A549 (cell line): ENCODE measurements around the gene MLC1. TPM values are rescaled to one million over a fixed set of nuclear protein-coding genes. Genes with fewer than 3 reads are reported as not detected.
"Not testable (repeated sequence)": the region's sequence is repeated elsewhere in the genome, so short reads cannot be mapped to it uniquely, and the experiment has no call there.

Source experiments
- ATAC-seq, 2 experiments: fragments of 200-7000 bp in 1 of 2; fragments of >200 bp in 1 of 2; cut with Nextera tagmentation in 1 of 2; cut with Tn5 transposase in 1 of 2; 3 replicates each; pipeline versions ENCODE4 v1.8.0 to v1.9.1; 2018 to 2020; ENCODE audit warnings: mild to moderate bottlenecking in 1 of 2, moderate library complexity in 1 of 2
- CTCF ChIA-PET: fragments of 300-600 bp; sonication (Branson Sonifier 250); formaldehyde crosslinking; extraction: SDS; loops from one replicate; lab custom pipeline; 2021; ENCODE audit warnings: antibody characterized with exemption, inconsistent platforms; lab: Yijun Ruan, JAX
- POLR2A ChIA-PET: fragments of 350-600 bp; formaldehyde crosslinking; extraction: SDS; loops from one replicate; lab custom pipeline; 2021; ENCODE audit warnings: antibody characterized with exemption, inconsistent platforms; lab: Yijun Ruan, JAX
- DNase-seq, 2 experiments: peaks; one replicate each; pipeline versions ENCODE4 v3.0.0 to v3.0.0-alpha.2; 2011 to 2016; ENCODE audit warnings: low read depth in 1 of 2, low spot score in 1 of 2
- FAIRE-seq: peaks from 2 replicates; lab custom pipeline; 2011; peaks lifted over from hg19 to GRCh38; lab: Jason Lieb, UNC
- H3K27ac ChIP-seq, 2 experiments: fragments of >200 bp; sonication (Bioruptor Twin); formaldehyde crosslinking; 3 replicates each; pipeline ENCODE4 v1.5.1; 2016 to 2017
- H3K4me1 ChIP-seq: fragments of >200 bp; sonication (Bioruptor Twin); formaldehyde crosslinking; 3 replicates; pipeline ENCODE4 v1.6.1; 2016
- H3K4me2 ChIP-seq: fragments of >200 bp; sonication (Bioruptor Twin); formaldehyde crosslinking; 3 replicates; pipeline ENCODE4 v1.6.1; 2016
- H3K4me3 ChIP-seq: fragments of >200 bp; sonication (Bioruptor Twin); formaldehyde crosslinking; 3 replicates; pipeline ENCODE4 v1.5.1; 2016
- H3K9me3 ChIP-seq: fragments of >200 bp; sonication (Bioruptor Twin); formaldehyde crosslinking; 3 replicates; pipeline ENCODE4 v1.6.1; 2016
- CEBPB ChIP-seq, 2 experiments: fragments of >200 bp in 1 of 2; sonication (Bioruptor Twin) in 1 of 2; formaldehyde crosslinking in 1 of 2; IDR thresholded peaks; 2 replicates each; pipeline ENCODE4 v1.6.1; 2012 to 2016
- CHD4 ChIP-seq: fragments of 200-600 bp; sonication (generic); IDR thresholded peaks from 2 replicates; pipeline ENCODE4 v1.6.1; 2016; ENCODE audit warnings: antibody characterized with exemption, mild to moderate bottlenecking, borderline replicate concordance
- EHF ChIP-seq: fragments of 250-450 bp; sonication (Bioruptor Pico); IDR thresholded peaks from 2 replicates; pipeline ENCODE4 v1.5.0; 2020; ENCODE audit warnings: mild to moderate bottlenecking
- EHMT2 ChIP-seq: fragments of 200-600 bp; sonication (generic); IDR thresholded peaks from 2 replicates; pipeline ENCODE4 v1.6.1; 2016; ENCODE audit warnings: antibody characterized with exemption, low read depth, mild to moderate bottlenecking, moderate library complexity
- FOSL2 ChIP-seq, 2 experiments: fragments of 450-650 bp in 1 of 2; fragments of >200 bp in 1 of 2; sonication (Bioruptor Twin) in 1 of 2; formaldehyde crosslinking; IDR thresholded peaks; 2 replicates each; pipeline versions ENCODE4 v1.5.0 to v1.6.1; 2016 to 2020; ENCODE audit warnings: mild to moderate bottlenecking in 1 of 2, moderate library complexity in 1 of 2
- GATA3 ChIP-seq: IDR thresholded peaks from 2 replicates; pipeline ENCODE4 v1.6.1; 2012; ENCODE audit warnings: borderline replicate concordance
- HDAC2 ChIP-seq: fragments of 200-600 bp; sonication (generic); IDR thresholded peaks from 2 replicates; pipeline ENCODE4 v1.6.1; 2016
- HEYL ChIP-seq: fragments of 250-450 bp; sonication (Bioruptor Pico); IDR thresholded peaks from 2 replicates; pipeline ENCODE4 v1.8.0; 2021; ENCODE audit warnings: mild to moderate bottlenecking, moderate library complexity
- HOXA7 ChIP-seq: fragments of 250-450 bp; sonication (Bioruptor Pico); IDR thresholded peaks from 2 replicates; pipeline ENCODE4 v1.5.0; 2020; ENCODE audit warnings: mild to moderate bottlenecking, moderate library complexity
- HOXB5 ChIP-seq: fragments of 250-450 bp; sonication (Bioruptor Pico); IDR thresholded peaks from 2 replicates; pipeline ENCODE4 v1.5.0; 2020; ENCODE audit warnings: mild to moderate bottlenecking, moderate library complexity
- MAX ChIP-seq: IDR thresholded peaks from 2 replicates; pipeline ENCODE4 v1.6.1; 2012
- MAZ ChIP-seq: fragments of 150-350 bp; IDR thresholded peaks from 2 replicates; pipeline ENCODE4 v1.6.1; 2014; ENCODE audit warnings: antibody characterized with exemption, low read depth, low read length, borderline replicate concordance
- NFE2L2 ChIP-seq: fragments of 150-350 bp; conservative IDR thresholded peaks from 2 replicates; pipeline ENCODE4 v1.6.1; 2014; ENCODE audit warnings: low read length
- POLR2A ChIP-seq: IDR thresholded peaks from 2 replicates; pipeline ENCODE4 v1.6.1; 2012; ENCODE audit warnings: mild to moderate bottlenecking, low read length
- TFCP2L1 ChIP-seq: fragments of 250-450 bp; sonication (Bioruptor Pico); IDR thresholded peaks from 2 replicates; pipeline ENCODE4 v1.5.0; 2021; ENCODE audit warnings: mild to moderate bottlenecking
- TP53 ChIP-seq: fragments of 250-450 bp; sonication (Bioruptor Pico); IDR thresholded peaks from 2 replicates; pipeline ENCODE4 v1.5.0; 2021; ENCODE audit warnings: mild to moderate bottlenecking, moderate library complexity
- ZC3H11A ChIP-seq: fragments of 450-650 bp; IDR thresholded peaks from 2 replicates; pipeline ENCODE4 v1.6.1; 2014; ENCODE audit warnings: antibody characterized with exemption, mild to moderate bottlenecking
- ZNF302 ChIP-seq: fragments of 250-450 bp; sonication (Bioruptor Pico); IDR thresholded peaks from 2 replicates; pipeline ENCODE4 v1.9.0; 2021; ENCODE audit warnings: inconsistent platforms, mild to moderate bottlenecking, moderate library complexity
- ZSCAN20 ChIP-seq: fragments of 250-450 bp; sonication (Bioruptor Pico); IDR thresholded peaks from 2 replicates; pipeline ENCODE4 v1.8.0; 2022; ENCODE audit warnings: mild to moderate bottlenecking, moderate library complexity
- WGBS: methylation state at CpG from one replicate; pipeline ENCODE4 v1.1.6; 2017; ENCODE audit errors: missing lambda C conversion rate; 5-methylcytosine and 5-hydroxymethylcytosine counted together
- polyA plus RNA-seq, 4 experiments: library from polyadenylated mRNA; depleted of rRNA in 3 of 4; stranded (reverse); fragments of >200 nt; fragmentation: RNase III in 1 of 4; extraction: RNeasy Plus Mini Kit Qiagen cat#74134 plus additional on column Dnase treatment in 1 of 4; gene quantifications; 2 replicates in 3 of 4; 3 replicates in 1 of 4; pipeline ENCODE4 v1.2.3, GENCODE V29; 2011 to 2017
- TF ChIP-seq, protein P1 (sequence below): fragments of 450-650 bp; IDR thresholded peaks from 2 replicates; pipeline ENCODE4 v1.6.1; 2014; ENCODE audit warnings: antibody characterized with exemption
- TF ChIP-seq, protein P2 (sequence below): fragments of >200 bp; sonication (Bioruptor Twin); formaldehyde crosslinking; IDR thresholded peaks from 3 replicates; pipeline ENCODE4 v1.6.1; 2016

MLC1 gene
- polyA plus RNA-seq, 2 of the 4 experiments (the other 2 are of a cell fraction), result not detected

- DNase-seq (no peak), FAIRE-seq (no peak), ATAC-seq (no peak)
- no peak overlapping the region for H3K27ac ChIP-seq
- no peaks in the 10 kb centered on the region for H3K9me3 ChIP-seq
- CTCF ChIA-PET, result interaction anchor here (1.0 kb wide), 1 partner anchor 58 kb away, joined by 3 read pairs; no protein-coding TSS in a partner anchor
- H3K4me2 ChIP-seq, result no peak overlapping the region
- 69% methylated on average over 12 of the region's 12 CpGs for WGBS
- TF ChIP-seq HEYL (no peak), TP53 (no peak), GATA3 (no peak), HOXB5 (no peak), EHMT2 (no peak), CEBPB (IDR thresholded peaks at IDR 0.05) (no peak), MAZ (no peak), FOSL2 (IDR thresholded peaks at IDR 0.05) (no peak), FOSL2 (CRISPR knock-in tag; IDR thresholded peaks at IDR 0.05) (no peak), NFE2L2 (no peak), HDAC2 (no peak), ZC3H11A (no peak), CHD4 (no peak), ZNF302 (CRISPR knock-in tag) (no peak)
- TF ChIP-seq, protein P1, sequence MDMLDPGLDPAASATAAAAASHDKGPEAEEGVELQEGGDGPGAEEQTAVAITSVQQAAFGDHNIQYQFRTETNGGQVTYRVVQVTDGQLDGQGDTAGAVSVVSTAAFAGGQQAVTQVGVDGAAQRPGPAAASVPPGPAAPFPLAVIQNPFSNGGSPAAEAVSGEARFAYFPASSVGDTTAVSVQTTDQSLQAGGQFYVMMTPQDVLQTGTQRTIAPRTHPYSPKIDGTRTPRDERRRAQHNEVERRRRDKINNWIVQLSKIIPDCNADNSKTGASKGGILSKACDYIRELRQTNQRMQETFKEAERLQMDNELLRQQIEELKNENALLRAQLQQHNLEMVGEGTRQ, result no peak
- TF ChIP-seq, protein P2, sequence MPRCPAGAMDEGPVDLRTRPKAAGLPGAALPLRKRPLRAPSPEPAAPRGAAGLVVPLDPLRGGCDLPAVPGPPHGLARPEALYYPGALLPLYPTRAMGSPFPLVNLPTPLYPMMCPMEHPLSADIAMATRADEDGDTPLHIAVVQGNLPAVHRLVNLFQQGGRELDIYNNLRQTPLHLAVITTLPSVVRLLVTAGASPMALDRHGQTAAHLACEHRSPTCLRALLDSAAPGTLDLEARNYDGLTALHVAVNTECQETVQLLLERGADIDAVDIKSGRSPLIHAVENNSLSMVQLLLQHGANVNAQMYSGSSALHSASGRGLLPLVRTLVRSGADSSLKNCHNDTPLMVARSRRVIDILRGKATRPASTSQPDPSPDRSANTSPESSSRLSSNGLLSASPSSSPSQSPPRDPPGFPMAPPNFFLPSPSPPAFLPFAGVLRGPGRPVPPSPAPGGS, result no peak
- POLR2A ChIA-PET, result no interaction called here
- no peak overlapping the region for H3K4me3 ChIP-seq
- H3K4me1 ChIP-seq, result no peaks in the 10 kb centered on the region
These were observed 2.9 kb upstream of the MLC1 start for GRCh38 chr22:50088096-50088495.

- ChIA-PET CTCF (no interaction called here), POLR2A (no interaction called here)
- no peak for TF ChIP-seq ZSCAN20 (CRISPR knock-in tag)
- no peak for TF ChIP-seq MAZ
- no peak for TF ChIP-seq POLR2A
- no peak for TF ChIP-seq TFCP2L1 (CRISPR knock-in tag)
- no peak overlapping the region for H3K4me2 ChIP-seq
- no peak for ATAC-seq
- WGBS, result 59% methylated on average over 11 of the region's 12 CpGs
- no peak overlapping the region for H3K27ac ChIP-seq
- no peaks in the 10 kb centered on the region for H3K4me1 ChIP-seq
- H3K9me3 ChIP-seq, result no peaks in the 10 kb centered on the region
- H3K4me3 ChIP-seq, result no peak overlapping the region
- no peak for DNase-seq
- FAIRE-seq, result no peak
These were observed 2.4 kb upstream of the MLC1 start for GRCh38 chr22:50087646-50088045.

DNA sequence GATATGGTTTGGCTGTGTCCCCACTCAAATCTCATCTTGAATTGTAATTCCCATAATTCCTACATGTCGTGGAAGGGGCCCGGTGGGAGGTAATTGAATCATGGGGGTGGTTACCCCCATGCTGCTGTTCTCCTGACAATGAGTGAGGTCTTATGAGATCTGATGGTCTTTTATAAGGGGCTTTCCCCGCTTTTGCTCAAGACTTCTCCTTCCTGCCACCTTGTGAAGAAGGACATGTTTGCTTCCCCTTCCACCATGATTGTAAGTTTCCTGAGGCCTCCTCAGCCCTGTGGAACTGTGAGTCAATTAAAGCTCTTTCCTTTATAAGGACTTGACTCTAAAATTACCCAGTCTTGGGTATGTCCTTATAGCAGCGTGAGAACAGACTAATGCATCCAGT lies 1.7 kb upstream of the MLC1 start:
- FAIRE-seq, H3K9me3 ChIP-seq, H3K4me3 ChIP-seq, H3K4me1 ChIP-seq, DNase-seq, ATAC-seq, H3K27ac ChIP-seq, CTCF ChIA-PET, H3K4me2 ChIP-seq, POLR2A ChIA-PET: not testable (repeated sequence)
- 67% methylated on average over 4 of the region's 4 CpGs for WGBS

GRCh38 chr22:50086526-50086925 lies 1.3 kb upstream of the MLC1 start:
- Histone ChIP-seq H3K4me2 (no peak overlapping the region), H3K4me3 (no peak overlapping the region), H3K27ac (no peak overlapping the region), H3K4me1 (no peaks in the 10 kb centered on the region), H3K9me3 (no peaks in the 10 kb centered on the region)
- FAIRE-seq (no peak), DNase-seq (no peak), ATAC-seq (no peak)
- POLR2A ChIA-PET, result no interaction called here
- CTCF ChIA-PET, result no interaction called here
- 40% methylated on average over 5 of the region's 5 CpGs for WGBS
- TF ChIP-seq TP53 (no peak), EHF (CRISPR knock-in tag) (no peak), HOXA7 (CRISPR knock-in tag) (no peak), MAX (no peak)
